T-helper 2 cell treated with Interferon-gamma antibody and Interleukin-4, amounts not matched to agents 5 μg/mL and 100 μg/mL, for 36 hours (primary cell): ENCODE measurements around the gene MDK.
A peak's percentile ranks its signal among the peaks of the same experiment; 100 is the strongest.
"Not testable (repeated sequence)": the region's sequence is repeated elsewhere in the genome, so short reads cannot be mapped to it uniquely, and the experiment has no call there.

Experiments used
- DNase-seq: peaks from one replicate; pipeline ENCODE4 v3.0.0; 2021; ENCODE audit warnings: low spot score
- H3K27ac Mint-ChIP-seq: one replicate; pipeline ENCODE4 v1.8.0; 2021; ENCODE audit warnings: mild to moderate bottlenecking, mixed read lengths
- H3K27me3 Mint-ChIP-seq: one replicate; pipeline ENCODE4 v1.8.0; 2021; ENCODE audit warnings: low read depth, mixed read lengths
- H3K36me3 Mint-ChIP-seq: one replicate; pipeline ENCODE4 v1.8.0; 2021; ENCODE audit warnings: low read depth, mixed read lengths
- H3K4me1 Mint-ChIP-seq: one replicate; pipeline ENCODE4 v1.8.0; 2021; ENCODE audit warnings: low read depth, mixed read lengths
- H3K4me3 Mint-ChIP-seq: one replicate; pipeline ENCODE4 v1.8.0; 2022; ENCODE audit warnings: mild to moderate bottlenecking, moderate library complexity, mixed read lengths
- H3K9me3 Mint-ChIP-seq: one replicate; pipeline ENCODE4 v1.8.0; 2021; ENCODE audit warnings: mixed read lengths

The MDK gene

DNA sequence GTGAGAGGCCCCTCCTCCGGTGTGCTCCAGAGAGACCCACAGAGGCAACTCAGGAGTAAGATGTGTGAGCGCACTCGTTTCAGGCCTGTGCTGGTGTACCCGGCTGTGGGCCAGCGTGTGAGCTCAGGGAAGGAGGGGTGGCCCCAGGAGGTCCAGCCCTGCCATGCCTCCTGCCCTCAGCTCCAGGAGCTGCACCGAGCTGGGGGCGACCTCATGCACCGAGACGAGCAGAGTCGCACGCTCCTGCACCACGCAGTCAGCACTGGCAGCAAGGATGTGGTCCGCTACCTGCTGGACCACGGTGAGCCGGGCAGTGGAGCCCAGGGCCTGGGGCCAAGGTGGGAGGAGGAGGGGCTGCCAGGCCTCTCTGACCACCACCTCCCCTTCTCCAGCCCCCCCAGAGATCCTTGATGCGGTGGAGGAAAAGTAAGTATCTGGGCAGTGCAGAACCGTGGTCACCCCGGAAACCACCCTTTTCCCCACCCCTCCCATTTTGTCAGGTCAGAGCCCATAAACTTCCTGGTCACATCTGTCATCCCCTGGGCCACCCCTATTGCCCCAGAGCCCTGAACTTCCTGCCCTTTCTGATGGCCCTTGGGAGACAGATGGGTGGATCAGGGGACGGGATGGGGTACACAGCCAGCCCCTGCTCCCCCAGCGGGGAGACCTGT, 2.5 kb upstream of the MDK start:
- Mint-ChIP-seq H3K4me1 (peaks cover 8% of the 10 kb centered on the region), H3K27me3 (peaks cover 11% of the 10 kb centered on the region), H3K4me3 (no peak overlapping the region), H3K36me3 (peaks cover 29% of the 10 kb centered on the region), H3K9me3 (no peaks in the 10 kb centered on the region), H3K27ac (no peak overlapping the region)
- no peak for DNase-seq

DNA sequence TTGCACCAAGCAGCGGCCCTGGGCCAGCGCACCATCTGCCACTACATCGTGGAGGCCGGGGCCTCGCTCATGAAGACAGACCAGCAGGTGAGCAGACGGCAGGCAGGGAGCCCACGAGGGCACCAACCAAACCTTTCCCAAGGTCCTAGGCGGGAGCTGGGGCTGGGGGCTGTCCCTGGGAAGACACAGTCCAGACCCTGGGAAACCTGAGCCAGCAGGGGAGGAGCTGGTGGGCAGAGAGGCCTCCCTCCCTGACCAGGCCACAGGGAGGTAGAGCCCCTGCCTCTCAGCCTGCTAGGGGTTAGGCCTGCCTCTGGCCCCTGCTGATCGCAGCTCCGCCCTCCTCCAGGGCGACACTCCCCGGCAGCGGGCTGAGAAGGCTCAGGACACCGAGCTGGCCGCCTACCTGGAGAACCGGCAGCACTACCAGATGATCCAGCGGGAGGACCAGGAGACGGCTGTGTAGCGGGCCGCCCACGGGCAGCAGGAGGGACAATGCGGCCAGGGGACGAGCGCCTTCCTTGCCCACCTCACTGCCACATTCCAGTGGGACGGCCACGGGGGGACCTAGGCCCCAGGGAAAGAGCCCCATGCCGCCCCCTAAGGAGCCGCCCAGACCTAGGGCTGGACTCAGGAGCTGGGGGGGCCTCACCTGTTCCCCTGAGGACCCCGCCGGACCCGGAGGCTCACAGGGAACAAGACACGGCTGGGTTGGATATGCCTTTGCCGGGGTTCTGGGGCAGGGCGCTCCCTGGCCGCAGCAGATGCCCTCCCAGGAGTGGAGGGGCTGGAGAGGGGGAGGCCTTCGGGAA, 1.8 kb upstream of the MDK start:
- Mint-ChIP-seq H3K27me3 (peaks cover 15% of the 10 kb centered on the region), H3K36me3 (peaks cover 29% of the 10 kb centered on the region)
- H3K27ac Mint-ChIP-seq, H3K9me3 Mint-ChIP-seq, H3K4me1 Mint-ChIP-seq, H3K4me3 Mint-ChIP-seq, DNase-seq: not testable (repeated sequence)

DNA sequence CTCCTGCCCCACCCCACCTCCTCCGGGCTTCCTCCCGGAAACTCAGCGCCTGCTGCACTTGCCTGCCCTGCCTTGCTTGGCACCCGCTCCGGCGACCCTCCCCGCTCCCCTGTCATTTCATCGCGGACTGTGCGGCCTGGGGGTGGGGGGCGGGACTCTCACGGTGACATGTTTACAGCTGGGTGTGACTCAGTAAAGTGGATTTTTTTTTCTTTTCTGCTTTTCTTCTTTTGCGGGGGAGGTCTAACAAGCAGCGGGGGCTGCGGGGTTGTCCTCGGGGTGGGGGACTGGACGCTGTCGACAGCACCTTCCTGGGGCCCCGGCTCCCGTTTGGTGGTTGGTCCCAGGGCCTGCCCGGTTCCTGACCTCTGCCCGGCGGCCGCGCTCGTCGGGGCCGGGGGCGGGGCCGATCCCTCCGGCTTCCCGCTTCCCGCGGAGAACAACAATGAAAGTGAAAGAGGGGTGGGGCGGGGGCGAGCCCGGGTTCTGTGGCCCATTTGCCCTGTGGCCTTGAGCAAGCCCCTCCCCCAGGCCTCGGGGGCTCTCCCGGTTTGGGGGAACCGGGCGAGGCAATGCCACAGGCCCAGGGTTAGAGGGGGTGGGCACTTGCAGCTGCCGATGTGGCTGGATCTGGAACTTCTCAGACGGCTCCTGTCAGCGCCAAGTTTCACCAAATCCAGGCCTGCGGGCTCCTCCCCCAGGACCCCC, 975 bp upstream of the MDK start:
- peaks cover 24% of the 10 kb centered on the region for H3K36me3 Mint-ChIP-seq
- peak overlapping the region; percentile 45 for H3K27ac Mint-ChIP-seq
- DNase-seq, result peak; percentile 70
- H3K4me3 Mint-ChIP-seq, result peak overlapping the region; percentile 72
- peaks cover 8% of the 10 kb centered on the region for H3K4me1 Mint-ChIP-seq
- peaks cover 17% of the 10 kb centered on the region for H3K27me3 Mint-ChIP-seq
- no peaks in the 10 kb centered on the region for H3K9me3 Mint-ChIP-seq

DNA sequence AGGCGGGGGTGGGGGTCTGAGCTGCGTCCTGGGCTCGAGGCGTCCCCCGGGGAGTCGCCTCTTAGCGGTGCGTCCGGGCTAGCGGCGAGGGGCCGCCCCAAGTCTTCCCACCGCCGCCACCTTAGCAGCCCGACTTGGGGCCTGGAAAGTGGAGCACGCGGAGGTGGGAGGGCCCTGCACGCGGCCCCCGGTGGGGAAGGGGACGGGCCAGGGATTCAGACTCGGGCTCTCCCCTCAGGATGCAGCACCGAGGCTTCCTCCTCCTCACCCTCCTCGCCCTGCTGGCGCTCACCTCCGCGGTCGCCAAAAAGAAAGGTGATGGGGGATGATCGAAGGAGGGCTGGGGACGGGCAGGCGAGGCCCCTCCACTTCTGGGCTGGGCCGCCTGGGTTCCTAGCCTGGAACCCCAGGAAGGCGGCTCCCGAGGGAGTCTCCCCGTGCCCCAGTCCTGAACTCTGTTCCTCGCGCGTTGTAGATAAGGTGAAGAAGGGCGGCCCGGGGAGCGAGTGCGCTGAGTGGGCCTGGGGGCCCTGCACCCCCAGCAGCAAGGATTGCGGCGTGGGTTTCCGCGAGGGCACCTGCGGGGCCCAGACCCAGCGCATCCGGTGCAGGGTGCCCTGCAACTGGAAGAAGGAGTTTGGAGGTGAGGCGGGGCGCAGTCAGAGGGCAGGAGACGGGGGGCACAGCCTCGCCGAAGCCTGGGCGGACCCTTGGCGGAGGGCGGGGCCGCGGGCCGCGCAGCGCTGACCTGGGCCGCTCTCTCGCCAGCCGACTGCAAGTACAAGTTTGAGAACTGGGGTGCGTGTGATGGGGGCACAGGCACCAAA, 563 bp downstream of the MDK start:
- H3K27ac Mint-ChIP-seq, result no peak overlapping the region
- peaks cover 8% of the 10 kb centered on the region for H3K4me1 Mint-ChIP-seq
- peak overlapping the region; percentile 69 for H3K4me3 Mint-ChIP-seq
- peaks cover 32% of the 10 kb centered on the region for H3K27me3 Mint-ChIP-seq
- no peak for DNase-seq
- no peaks in the 10 kb centered on the region for H3K9me3 Mint-ChIP-seq
- peaks cover 14% of the 10 kb centered on the region for H3K36me3 Mint-ChIP-seq

DNA sequence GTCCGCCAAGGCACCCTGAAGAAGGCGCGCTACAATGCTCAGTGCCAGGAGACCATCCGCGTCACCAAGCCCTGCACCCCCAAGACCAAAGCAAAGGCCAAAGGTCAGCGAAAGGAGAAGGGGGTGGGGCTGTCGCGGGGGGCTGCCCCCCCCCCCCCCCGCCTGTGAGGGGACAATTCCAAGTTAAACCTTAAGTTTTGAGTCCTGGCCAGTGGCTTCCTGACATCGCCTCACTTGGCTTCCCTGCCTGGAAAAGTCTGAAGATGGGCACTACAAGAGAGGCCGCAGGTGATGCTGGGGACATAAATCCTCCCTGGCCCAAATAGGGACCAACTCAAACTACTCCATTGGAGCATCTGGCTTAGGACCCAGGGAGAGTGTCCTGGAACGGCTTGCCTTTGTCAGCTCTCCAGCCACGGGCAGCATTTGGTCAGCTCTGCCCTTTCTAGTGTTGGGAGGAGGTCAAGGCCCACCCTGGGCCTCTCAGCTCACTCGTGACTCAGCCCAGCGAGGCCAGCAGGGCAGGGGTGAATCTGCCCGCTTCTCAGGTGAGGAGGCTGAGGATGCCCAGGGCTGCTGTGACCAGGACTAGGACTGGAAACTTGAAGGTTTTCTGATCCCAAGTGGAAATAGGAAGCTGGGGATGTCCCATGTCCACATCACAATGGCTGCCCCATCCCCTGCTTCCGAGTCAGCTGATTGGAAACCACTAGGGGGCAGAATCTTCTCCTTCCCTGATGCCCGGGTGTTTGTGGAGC, 1.4 kb downstream of the MDK start:
- Mint-ChIP-seq H3K36me3 (peaks cover 6% of the 10 kb centered on the region), H3K27me3 (peaks cover 37% of the 10 kb centered on the region), H3K4me1 (peaks cover 8% of the 10 kb centered on the region), H3K27ac (no peak overlapping the region), H3K4me3 (no peak overlapping the region), H3K9me3 (no peaks in the 10 kb centered on the region)
- no peak for DNase-seq

DNA sequence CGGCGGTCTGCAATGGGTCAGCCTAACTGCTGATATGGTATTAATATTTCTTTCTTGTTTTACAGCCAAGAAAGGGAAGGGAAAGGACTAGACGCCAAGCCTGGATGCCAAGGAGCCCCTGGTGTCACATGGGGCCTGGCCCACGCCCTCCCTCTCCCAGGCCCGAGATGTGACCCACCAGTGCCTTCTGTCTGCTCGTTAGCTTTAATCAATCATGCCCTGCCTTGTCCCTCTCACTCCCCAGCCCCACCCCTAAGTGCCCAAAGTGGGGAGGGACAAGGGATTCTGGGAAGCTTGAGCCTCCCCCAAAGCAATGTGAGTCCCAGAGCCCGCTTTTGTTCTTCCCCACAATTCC, 1.9 kb downstream of the MDK start:
- H3K27me3 Mint-ChIP-seq, result peaks cover 43% of the 10 kb centered on the region
- peaks cover 2% of the 10 kb centered on the region for H3K36me3 Mint-ChIP-seq
- H3K4me1 Mint-ChIP-seq, result peaks cover 14% of the 10 kb centered on the region
- H3K4me3 Mint-ChIP-seq, result no peak overlapping the region
- no peak overlapping the region for H3K27ac Mint-ChIP-seq
- DNase-seq, result no peak
- no peaks in the 10 kb centered on the region for H3K9me3 Mint-ChIP-seq

DNA sequence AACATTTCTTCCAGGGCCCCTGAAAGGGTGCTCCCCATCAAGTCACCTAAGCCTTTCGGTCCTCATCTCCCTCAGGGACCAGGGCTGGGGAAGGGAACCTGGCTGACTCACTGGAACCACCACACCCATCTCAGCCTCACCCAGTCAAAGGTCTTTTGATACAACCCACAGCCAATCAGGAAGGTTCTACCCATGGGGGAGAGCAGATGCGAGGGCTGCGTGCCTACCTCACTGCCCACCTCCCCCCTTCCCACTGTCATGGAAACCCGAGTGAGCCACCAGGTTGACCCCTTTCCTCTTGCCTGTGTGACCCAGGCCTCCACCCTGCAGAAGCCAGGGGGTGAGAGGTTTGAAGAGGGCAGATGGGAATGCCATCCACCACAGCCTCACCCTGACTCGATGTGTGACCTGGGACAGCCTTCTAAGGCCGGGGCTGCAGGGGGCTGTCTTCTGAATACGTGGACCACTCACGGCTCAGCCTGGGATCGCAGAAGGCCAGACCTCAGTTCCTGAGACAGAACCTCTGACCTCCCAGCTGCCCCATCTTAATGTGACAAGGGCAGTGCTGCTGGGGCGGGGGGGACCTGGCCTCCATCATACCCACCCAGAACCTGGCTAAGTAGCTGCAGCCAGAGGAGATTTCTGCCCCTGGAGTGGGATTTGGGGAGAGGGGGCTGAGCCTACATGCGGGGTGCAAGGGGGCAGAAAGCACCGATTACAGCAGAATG, 2.7 kb downstream of the MDK start:
- Mint-ChIP-seq H3K9me3 (no peaks in the 10 kb centered on the region), H3K27me3 (peaks cover 50% of the 10 kb centered on the region), H3K36me3 (peaks cover 2% of the 10 kb centered on the region), H3K4me3 (no peak overlapping the region), H3K4me1 (peaks cover 14% of the 10 kb centered on the region), H3K27ac (no peak overlapping the region)
- DNase-seq, result no peak

DNA sequence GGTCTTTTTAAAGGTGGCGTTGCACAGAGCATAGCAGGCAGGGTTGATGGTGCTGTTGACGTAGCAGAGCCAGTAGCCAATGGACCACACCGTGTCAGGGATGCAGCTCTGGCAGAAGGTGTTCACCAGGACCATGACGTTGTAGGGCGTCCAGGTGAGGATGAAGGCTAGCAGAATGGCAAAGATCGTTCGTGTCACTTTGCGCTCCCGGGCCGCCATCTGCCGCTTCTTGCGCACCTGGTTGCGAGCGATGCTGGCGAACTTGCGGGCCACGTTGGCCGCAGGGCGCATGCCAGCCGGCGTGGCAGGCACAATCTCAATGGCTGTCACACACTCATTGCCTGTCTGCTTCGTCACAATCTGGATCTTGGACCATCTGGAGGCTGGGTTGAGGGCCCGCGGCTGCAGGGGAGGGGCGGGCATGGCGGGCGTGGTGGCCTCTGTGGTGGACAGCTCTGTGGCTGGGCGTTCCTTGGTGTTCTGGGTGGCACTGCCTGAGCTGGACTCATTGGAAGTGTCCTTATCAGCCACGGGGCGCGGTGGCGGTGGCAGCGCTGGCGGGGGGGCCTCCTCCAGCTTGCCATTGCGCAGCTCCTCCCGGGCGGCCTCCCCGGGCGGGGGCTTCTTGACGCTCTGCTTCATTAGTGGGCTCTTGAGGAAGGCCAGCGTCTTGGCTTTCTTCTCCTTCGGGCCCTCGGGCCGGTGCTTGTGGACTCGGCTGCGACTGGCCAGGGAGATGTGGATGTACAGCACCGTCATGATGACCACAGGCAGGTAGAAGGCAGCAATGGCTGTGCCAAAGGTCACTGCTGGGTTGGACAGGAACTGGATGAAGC, 3.9 kb downstream of the MDK start:
- Mint-ChIP-seq H3K4me1 (peaks cover 9% of the 10 kb centered on the region), H3K27me3 (peaks cover 62% of the 10 kb centered on the region), H3K27ac (no peak overlapping the region), H3K9me3 (no peaks in the 10 kb centered on the region), H3K4me3 (no peak overlapping the region), H3K36me3 (peaks cover under 1% of the 10 kb centered on the region)
- no peak for DNase-seq

DNA sequence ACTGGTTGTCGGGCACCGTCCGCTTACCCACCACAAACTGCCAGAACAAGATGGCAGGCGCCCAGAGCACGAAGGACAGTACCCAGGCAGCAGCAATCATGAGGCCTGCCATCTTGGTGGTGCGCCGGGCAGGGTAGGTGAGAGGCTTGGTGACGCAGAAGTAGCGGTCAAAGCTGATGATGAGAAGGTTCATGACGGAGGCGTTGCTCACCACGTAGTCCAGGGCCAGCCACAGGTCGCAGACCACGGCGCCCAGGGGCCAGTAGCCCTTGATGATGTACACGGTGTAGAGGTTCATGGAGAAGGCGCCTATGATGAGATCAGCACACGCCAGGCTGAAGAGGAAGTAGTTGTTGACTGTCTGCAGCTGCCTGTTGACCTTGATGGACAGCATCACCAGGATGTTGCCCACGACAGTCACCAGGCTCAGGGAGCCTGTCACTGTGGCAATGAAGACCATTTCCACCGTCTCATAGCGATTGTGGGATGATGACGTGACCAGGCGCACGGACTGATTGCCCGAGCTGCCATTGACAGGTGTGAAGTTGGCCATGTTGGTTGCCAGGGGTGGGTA, 4.6 kb downstream of the MDK start:
- H3K9me3 Mint-ChIP-seq, result no peaks in the 10 kb centered on the region
- H3K36me3 Mint-ChIP-seq, result no peaks in the 10 kb centered on the region
- peaks cover 9% of the 10 kb centered on the region for H3K4me1 Mint-ChIP-seq
- no peak overlapping the region for H3K27ac Mint-ChIP-seq
- DNase-seq, result no peak
- H3K27me3 Mint-ChIP-seq, result peaks cover 69% of the 10 kb centered on the region
- H3K4me3 Mint-ChIP-seq, result no peak overlapping the region

DNA sequence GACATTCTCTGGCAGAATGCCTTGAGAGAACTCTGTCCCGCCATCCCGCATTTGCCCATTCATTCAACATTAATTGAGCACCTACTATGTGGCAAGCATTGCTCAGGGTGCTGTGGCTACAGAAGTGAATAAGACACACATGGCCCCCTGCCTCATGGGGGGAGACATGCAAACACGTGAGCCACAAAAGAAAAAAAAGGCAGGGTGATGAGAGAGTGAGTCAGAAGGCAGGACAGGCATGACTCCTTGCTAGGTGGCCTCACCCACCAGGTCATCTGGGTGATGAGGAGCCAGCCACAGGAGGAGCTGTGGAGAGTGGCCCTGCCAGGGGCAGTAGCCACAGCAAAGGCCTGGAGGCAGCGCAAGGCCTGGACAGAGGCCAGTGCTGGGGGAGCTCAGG, 5.2 kb downstream of the MDK start:
- no peak overlapping the region for H3K27ac Mint-ChIP-seq
- no peak overlapping the region for H3K4me3 Mint-ChIP-seq
- no peaks in the 10 kb centered on the region for H3K36me3 Mint-ChIP-seq
- no peaks in the 10 kb centered on the region for H3K9me3 Mint-ChIP-seq
- H3K27me3 Mint-ChIP-seq, result peaks cover 69% of the 10 kb centered on the region
- DNase-seq, result no peak
- peaks cover 9% of the 10 kb centered on the region for H3K4me1 Mint-ChIP-seq

DNA sequence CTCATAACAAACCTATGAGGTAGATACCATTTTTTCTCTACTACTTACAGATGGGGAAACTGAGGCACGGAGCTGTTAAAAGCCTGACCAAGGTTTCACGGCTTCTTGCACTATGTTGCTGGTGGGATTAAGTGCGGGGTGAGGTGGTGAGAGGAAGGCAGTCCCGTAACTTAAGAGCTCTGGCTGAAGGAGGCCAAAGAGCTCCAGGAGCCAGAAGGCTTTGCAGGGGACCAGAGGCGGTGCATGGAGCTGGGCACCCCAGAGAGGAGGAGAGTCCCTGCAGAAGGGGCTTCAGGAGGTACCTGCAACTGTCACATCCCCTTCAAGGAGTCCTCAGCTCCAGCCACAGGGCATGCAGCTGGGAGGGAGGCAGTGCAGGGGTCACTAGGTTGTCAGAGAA, 6.0 kb downstream of the MDK start:
- no peak for DNase-seq
- Mint-ChIP-seq H3K9me3 (no peaks in the 10 kb centered on the region), H3K27ac (no peak overlapping the region), H3K4me1 (peaks cover 6% of the 10 kb centered on the region), H3K27me3 (peaks cover 63% of the 10 kb centered on the region), H3K36me3 (no peaks in the 10 kb centered on the region), H3K4me3 (no peak overlapping the region)
